ENCODE data around the gene C16orf74. TPM values are rescaled to one million over a fixed set of nuclear protein-coding genes. Genes with fewer than 3 reads are reported as not detected.

C16orf74 gene
- total RNA-seq, 6 experiments from 2014 or later, result 13.4 to 18.6 (median 15.7) TPM

GRCh38 chr16:85782451-85782850, 31.6 kb upstream of the C16orf74 start:
- no peak overlapping the region; the same call in 1 of the 2 replicates for H3K27ac Mint-ChIP-seq
- TF ChIP-seq CTCF (IDR thresholded peaks at IDR 0.05), result no peak
- DNase-seq, result no peak
- H3K4me1 Mint-ChIP-seq (ENCODE audit: low read depth), result peaks cover 43% of the 10 kb centered on the region
- no peak overlapping the region for H3K4me3 Mint-ChIP-seq
- no peaks in the 10 kb centered on the region for H3K9me3 Mint-ChIP-seq
- no peaks in the 10 kb centered on the region for H3K27me3 Mint-ChIP-seq (ENCODE audit: insufficient read depth)
- H3K36me3 Mint-ChIP-seq (ENCODE audit: low read depth), result peaks cover 35% of the 10 kb centered on the region; the same call in 1 of the 2 replicates

GRCh38 chr16:85781695-85782370, 30.9 kb upstream of the C16orf74 start:
- no peak for DNase-seq
- no peak for TF ChIP-seq CTCF (IDR thresholded peaks at IDR 0.05)
- Mint-ChIP-seq H3K27me3 (ENCODE audit: insufficient read depth) (no peaks in the 10 kb centered on the region), H3K36me3 (ENCODE audit: low read depth) (peaks cover 36% of the 10 kb centered on the region; the same call in 1 of the 2 replicates), H3K4me1 (ENCODE audit: low read depth) (peaks cover 45% of the 10 kb centered on the region), H3K4me3 (no peak overlapping the region), H3K27ac (no peak overlapping the region), H3K9me3 (no peaks in the 10 kb centered on the region)

- DNase-seq, result no peak
- Mint-ChIP-seq H3K27me3 (ENCODE audit: insufficient read depth) (no peaks in the 10 kb centered on the region), H3K36me3 (ENCODE audit: low read depth) (peaks cover 40% of the 10 kb centered on the region; the same call in 1 of the 2 replicates), H3K27ac (no peak overlapping the region), H3K4me3 (no peak overlapping the region), H3K4me1 (ENCODE audit: low read depth) (peaks cover 39% of the 10 kb centered on the region), H3K9me3 (no peaks in the 10 kb centered on the region)
- TF ChIP-seq CTCF (IDR thresholded peaks at IDR 0.05), result no peak
Measured at GRCh38 chr16:85781156-85781555, 30.3 kb upstream of the C16orf74 start.

GRCh38 chr16:85780281-85780680, 29.4 kb upstream of the C16orf74 start:
- no peak overlapping the region for H3K27ac Mint-ChIP-seq
- H3K27me3 Mint-ChIP-seq (ENCODE audit: insufficient read depth), result peaks cover under 1% of the 10 kb centered on the region; the same call in 1 of the 2 replicates
- H3K4me3 Mint-ChIP-seq, result no peak overlapping the region
- DNase-seq, result no peak
- H3K9me3 Mint-ChIP-seq, result no peaks in the 10 kb centered on the region
- peaks cover 33% of the 10 kb centered on the region; the same call in 1 of the 2 replicates for H3K36me3 Mint-ChIP-seq (ENCODE audit: low read depth)
- no peak for TF ChIP-seq CTCF (IDR thresholded peaks at IDR 0.05)
- H3K4me1 Mint-ChIP-seq (ENCODE audit: low read depth), result peaks cover 31% of the 10 kb centered on the region

GRCh38 chr16:85778873-85779272, 28.0 kb upstream of the C16orf74 start:
- Mint-ChIP-seq H3K4me1 (ENCODE audit: low read depth) (peaks cover 31% of the 10 kb centered on the region), H3K27ac (no peak overlapping the region), H3K36me3 (ENCODE audit: low read depth) (peaks cover 33% of the 10 kb centered on the region; the same call in 1 of the 2 replicates), H3K4me3 (no peak overlapping the region), H3K27me3 (ENCODE audit: insufficient read depth) (peaks cover 1% of the 10 kb centered on the region; the same call in 1 of the 2 replicates), H3K9me3 (no peaks in the 10 kb centered on the region)
- DNase-seq, result no peak
- no peak for TF ChIP-seq CTCF (IDR thresholded peaks at IDR 0.05)

Measured in HFFc6 (cell line).